ENCODE measurements around the gene SCLY.

DNA sequence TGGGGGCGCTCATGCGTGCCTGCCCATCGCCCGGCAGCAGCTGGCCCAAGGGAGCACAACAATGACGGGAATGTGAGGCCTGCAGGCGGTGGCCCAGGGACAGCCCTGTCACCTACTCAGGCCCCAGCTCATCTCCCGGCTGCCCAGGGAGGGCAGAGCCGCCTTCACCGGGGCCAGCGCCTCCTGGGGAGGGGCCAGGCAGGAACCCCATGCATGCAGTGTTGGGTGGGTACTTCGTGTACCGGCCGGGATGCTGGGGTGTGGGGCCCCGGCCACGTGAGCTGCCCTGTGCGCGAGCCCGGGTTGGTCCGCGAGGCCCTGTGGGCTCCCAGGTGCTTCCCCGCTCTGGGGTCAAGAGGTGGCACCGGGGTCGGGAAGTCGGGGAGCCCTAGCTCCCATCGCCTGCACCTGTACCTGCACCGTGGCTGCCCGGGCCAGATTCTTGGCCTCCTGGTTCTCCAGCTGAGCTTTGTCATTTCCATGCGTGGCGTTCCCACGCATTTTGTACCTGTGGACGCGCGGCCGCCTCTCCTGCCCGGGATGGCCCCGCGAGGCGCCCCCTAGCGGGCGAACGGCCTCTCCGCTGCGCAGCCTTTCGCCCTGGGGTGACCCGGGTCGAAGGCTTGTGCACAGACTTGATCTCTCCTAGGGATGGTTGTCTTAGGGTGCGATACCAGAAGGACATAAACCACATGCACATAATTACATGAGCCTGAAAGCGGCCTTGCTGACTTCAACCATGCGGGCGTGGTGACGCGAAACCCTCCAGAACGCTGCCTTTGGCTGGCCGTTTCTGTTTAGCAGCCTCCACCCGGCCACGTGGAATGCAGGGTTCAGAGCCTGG, 78.6 kb downstream of the SCLY start:
- TF ChIP-seq, protein P1, sequence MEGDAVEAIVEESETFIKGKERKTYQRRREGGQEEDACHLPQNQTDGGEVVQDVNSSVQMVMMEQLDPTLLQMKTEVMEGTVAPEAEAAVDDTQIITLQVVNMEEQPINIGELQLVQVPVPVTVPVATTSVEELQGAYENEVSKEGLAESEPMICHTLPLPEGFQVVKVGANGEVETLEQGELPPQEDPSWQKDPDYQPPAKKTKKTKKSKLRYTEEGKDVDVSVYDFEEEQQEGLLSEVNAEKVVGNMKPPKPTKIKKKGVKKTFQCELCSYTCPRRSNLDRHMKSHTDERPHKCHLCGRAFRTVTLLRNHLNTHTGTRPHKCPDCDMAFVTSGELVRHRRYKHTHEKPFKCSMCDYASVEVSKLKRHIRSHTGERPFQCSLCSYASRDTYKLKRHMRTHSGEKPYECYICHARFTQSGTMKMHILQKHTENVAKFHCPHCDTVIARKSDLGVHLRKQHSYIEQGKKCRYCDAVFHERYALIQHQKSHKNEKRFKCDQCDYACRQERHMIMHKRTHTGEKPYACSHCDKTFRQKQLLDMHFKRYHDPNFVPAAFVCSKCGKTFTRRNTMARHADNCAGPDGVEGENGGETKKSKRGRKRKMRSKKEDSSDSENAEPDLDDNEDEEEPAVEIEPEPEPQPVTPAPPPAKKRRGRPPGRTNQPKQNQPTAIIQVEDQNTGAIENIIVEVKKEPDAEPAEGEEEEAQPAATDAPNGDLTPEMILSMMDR (IDR thresholded peaks at IDR 0.05): no peak
- TF ChIP-seq POLR2AphosphoS5 (IDR thresholded peaks at IDR 0.05; ENCODE audit: insufficient read depth in 1 of 2, low read depth in 1 of 2): no peak

Data from vagina (tissue), 2 donors.